Activated B cell treated with CpG ODN at 0.5 μM for 24 hours (primary cell): ENCODE measurements around the gene ANKRD34A. TPM values are rescaled to one million over a fixed set of nuclear protein-coding genes. Genes with fewer than 3 reads are reported as not detected.

Source experiments
- ATAC-seq: fragments of 200-7000 bp; cut with Tn5 transposase; one replicate; pipeline ENCODE4 v1.10.0; 2021; ENCODE audit warnings: low read depth, mild to moderate bottlenecking, moderate library complexity
- CTCF ChIA-PET: fragments of 350-600 bp; sonication (Branson Sonifier 250); formaldehyde crosslinking; loops from one replicate; lab custom pipeline; 2021; ENCODE audit warnings: antibody characterized with exemption; lab: Charles Lee
- POLR2A ChIA-PET: fragments of 350-600 bp; sonication (Branson Sonifier 250); formaldehyde crosslinking; loops from one replicate; lab custom pipeline; 2021; ENCODE audit warnings: antibody characterized with exemption; lab: Charles Lee
- DNase-seq: peaks from one replicate; pipeline ENCODE4 v3.0.0; 2022
- H3K27ac Mint-ChIP-seq: one replicate; pipeline ENCODE4 v1.8.0; 2020; ENCODE audit warnings: mixed read lengths
- H3K27me3 Mint-ChIP-seq: one replicate; pipeline ENCODE4 v1.8.0; 2021; ENCODE audit warnings: mixed read lengths
- H3K36me3 Mint-ChIP-seq: one replicate; pipeline ENCODE4 v1.8.0; 2021; ENCODE audit warnings: low read depth, mixed read lengths
- H3K4me1 Mint-ChIP-seq: one replicate; pipeline ENCODE4 v1.8.0; 2021; ENCODE audit warnings: mixed read lengths
- H3K4me3 Mint-ChIP-seq: one replicate; pipeline ENCODE4 v1.8.0; 2020; ENCODE audit warnings: mild to moderate bottlenecking, mixed read lengths
- H3K9me3 Mint-ChIP-seq: one replicate; pipeline ENCODE4 v1.8.0; 2020; ENCODE audit warnings: mixed read lengths
- intact Hi-C: fragments of 100-400 bp; cut with micrococcal nuclease; formaldehyde crosslinking; loops from one replicate; pipeline ENCODE4 v1.15.1; 2024
- total RNA-seq: library from RNA; stranded (reverse); gene quantifications from 2 replicates; pipeline ENCODE4 v1.2.3, GENCODE V29; 2022
- TF ChIP-seq, protein P1 (sequence below): fragments of 200-600 bp; IDR thresholded peaks from one replicate; pipeline ENCODE4 v1.8.0; 2022; ENCODE audit warnings: antibody characterized with exemption, mild to moderate bottlenecking

The ANKRD34A gene
- total RNA-seq, 1 donor from 2014 or later: 1.4 TPM

DNA sequence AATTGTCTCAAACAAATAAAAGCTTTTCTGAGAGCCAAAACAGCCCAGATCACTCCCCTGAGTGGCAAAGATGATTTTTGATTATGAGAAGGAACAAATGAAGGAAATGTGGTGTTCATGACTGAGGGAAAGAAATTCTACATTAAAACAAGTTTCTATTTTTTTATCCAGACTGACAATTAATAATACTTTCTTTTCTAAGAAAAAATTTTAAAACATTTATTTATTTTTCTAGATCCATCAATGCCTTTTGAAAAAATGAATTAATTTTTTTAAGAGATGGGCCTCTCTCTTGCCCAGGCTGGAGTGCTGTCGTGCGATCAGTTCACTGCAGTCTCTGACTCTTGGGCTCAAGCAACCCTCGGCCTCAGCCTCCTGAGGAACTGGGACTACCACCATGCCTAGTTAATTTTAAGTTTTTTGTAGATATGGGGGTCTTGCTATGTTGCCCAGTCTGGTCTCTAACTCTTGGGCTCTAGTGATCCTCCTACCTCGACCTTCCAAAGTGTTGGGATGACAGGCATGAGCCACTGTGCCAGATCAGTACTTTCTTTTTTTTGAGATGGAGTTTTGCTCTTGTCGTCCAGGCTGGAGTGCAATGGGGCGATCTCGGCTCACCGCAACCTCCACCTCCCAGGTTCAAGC, 43.2 kb upstream of the ANKRD34A start:
- intact Hi-C loops: loop anchor here (1.0 kb wide), 4 partner anchors 10 to 148 kb away; partner anchors contain the start of genes PIAS3 and RBM8A
- TF ChIP-seq, protein P1, sequence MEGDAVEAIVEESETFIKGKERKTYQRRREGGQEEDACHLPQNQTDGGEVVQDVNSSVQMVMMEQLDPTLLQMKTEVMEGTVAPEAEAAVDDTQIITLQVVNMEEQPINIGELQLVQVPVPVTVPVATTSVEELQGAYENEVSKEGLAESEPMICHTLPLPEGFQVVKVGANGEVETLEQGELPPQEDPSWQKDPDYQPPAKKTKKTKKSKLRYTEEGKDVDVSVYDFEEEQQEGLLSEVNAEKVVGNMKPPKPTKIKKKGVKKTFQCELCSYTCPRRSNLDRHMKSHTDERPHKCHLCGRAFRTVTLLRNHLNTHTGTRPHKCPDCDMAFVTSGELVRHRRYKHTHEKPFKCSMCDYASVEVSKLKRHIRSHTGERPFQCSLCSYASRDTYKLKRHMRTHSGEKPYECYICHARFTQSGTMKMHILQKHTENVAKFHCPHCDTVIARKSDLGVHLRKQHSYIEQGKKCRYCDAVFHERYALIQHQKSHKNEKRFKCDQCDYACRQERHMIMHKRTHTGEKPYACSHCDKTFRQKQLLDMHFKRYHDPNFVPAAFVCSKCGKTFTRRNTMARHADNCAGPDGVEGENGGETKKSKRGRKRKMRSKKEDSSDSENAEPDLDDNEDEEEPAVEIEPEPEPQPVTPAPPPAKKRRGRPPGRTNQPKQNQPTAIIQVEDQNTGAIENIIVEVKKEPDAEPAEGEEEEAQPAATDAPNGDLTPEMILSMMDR: no peak
- no peaks in the 10 kb centered on the region for H3K9me3 Mint-ChIP-seq
- POLR2A ChIA-PET: interaction anchor here (0.9 to 4.1 kb wide), 16 partner anchors 11 to 162 kb away, joined by 3 to 136 read pairs (median 6); partner anchors contain the start of genes ANKRD34A, LIX1L, NUDT17 and PEX11B
- H3K4me1 Mint-ChIP-seq: peaks cover 26% of the 10 kb centered on the region
- H3K36me3 Mint-ChIP-seq: no peaks in the 10 kb centered on the region
- H3K4me3 Mint-ChIP-seq: no peak overlapping the region
- ATAC-seq: no peak
- peak overlapping the region; percentile 96 for H3K27ac Mint-ChIP-seq
- DNase-seq: no peak
- CTCF ChIA-PET: interaction anchor here (0.6 to 14.3 kb wide), 10 partner anchors 10 to 162 kb away, joined by 3 to 247 read pairs (median 6); partner anchors contain the start of genes ANKRD34A, LIX1L, NUDT17 and POLR3GL
- no peaks in the 10 kb centered on the region for H3K27me3 Mint-ChIP-seq

DNA sequence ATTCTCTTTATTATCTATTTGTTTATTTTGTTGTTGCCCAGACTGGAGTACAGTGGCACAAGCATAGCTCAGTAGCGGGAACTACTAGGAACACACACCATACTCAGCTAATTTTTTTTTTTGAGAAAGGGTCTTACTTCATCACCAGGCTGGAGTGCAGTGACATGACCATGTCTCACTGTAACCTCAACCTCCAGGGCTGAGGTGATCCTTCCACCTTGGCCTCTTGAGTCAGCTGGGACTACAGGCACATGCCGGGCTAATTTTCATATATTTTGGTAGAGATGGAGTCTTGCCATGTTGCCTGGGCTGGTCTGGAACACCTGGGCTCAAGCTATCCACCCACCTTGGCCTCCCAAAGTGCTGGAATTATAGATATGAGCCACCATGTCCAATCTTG, 37.3 kb upstream of the ANKRD34A start:
- intact Hi-C loops: no loop called here
- ATAC-seq (no peak), DNase-seq (no peak)
- Mint-ChIP-seq H3K9me3 (no peaks in the 10 kb centered on the region), H3K4me1 (peaks cover 64% of the 10 kb centered on the region), H3K4me3 (no peak overlapping the region), H3K27ac (peak overlapping the region; percentile 69), H3K36me3 (peaks cover 2% of the 10 kb centered on the region), H3K27me3 (no peaks in the 10 kb centered on the region)
- TF ChIP-seq, protein P1: no peak
- CTCF ChIA-PET: interaction anchor here (0.6 to 14.3 kb wide), 6 partner anchors 13 to 156 kb away, joined by 3 to 247 read pairs (median 3); partner anchors contain the start of genes HJV and NUDT17
- POLR2A ChIA-PET: interaction anchor here (0.7 to 1.9 kb wide), 3 partner anchors 10 to 22 kb away, joined by 3 to 18 read pairs (median 4); no protein-coding TSS in a partner anchor

DNA sequence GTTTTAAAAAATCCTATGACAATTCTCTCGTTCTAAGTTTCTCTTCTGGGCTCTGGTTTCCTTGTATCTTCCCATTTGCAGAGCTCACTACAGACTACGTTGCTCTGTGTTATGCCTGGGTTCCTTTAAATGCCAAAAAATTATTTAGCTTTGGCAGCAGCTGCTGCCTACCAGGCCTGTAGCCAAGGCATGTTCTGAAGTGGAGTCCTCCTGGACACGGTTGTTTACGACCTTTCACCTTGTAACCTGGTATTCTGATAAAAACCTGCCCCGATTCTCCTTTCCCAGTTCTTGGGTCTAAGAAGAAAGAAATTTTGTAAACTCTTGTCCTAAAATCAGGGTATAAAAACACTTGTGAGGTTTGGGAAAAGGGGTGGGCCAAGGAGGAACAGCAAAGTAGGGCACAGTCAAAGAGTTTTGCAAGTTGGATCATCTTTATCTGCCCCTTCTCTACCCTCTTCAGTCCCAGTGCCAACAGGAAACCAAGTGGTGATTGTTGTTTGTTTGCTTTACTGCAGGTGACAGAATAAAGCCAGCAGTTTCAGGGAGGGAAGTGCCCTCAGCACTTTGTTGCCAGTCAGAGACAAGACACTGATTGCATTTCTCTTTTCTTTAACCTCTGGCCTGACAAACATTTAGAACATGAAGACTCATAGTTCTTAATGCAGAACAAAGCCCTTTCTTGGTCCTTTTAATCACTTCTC, 35.1 kb upstream of the ANKRD34A start:
- POLR2A ChIA-PET: interaction anchor here (0.5 to 12.7 kb wide), 6 partner anchors 16 to 53 kb away, joined by 3 to 579 read pairs (median 6); partner anchors contain the start of genes ANKRD34A and POLR3GL
- peaks cover 55% of the 10 kb centered on the region for H3K4me1 Mint-ChIP-seq
- ATAC-seq (peak; percentile 6), DNase-seq (no peak)
- peaks cover 23% of the 10 kb centered on the region for H3K36me3 Mint-ChIP-seq
- intact Hi-C loops: loop anchor here (5.0 kb wide), 1 partner anchor 37 kb away; the partner anchor contains the start of genes ANKRD34A and POLR3GL
- peak overlapping the region; percentile 97 for H3K27ac Mint-ChIP-seq
- CTCF ChIA-PET: interaction anchor here (1.0 kb wide), 1 partner anchor 23 kb away, joined by 3 read pairs; no protein-coding TSS in a partner anchor
- TF ChIP-seq, protein P1: no peak
- H3K4me3 Mint-ChIP-seq: peak overlapping the region; percentile 66
- H3K27me3 Mint-ChIP-seq: no peaks in the 10 kb centered on the region
- no peaks in the 10 kb centered on the region for H3K9me3 Mint-ChIP-seq

DNA sequence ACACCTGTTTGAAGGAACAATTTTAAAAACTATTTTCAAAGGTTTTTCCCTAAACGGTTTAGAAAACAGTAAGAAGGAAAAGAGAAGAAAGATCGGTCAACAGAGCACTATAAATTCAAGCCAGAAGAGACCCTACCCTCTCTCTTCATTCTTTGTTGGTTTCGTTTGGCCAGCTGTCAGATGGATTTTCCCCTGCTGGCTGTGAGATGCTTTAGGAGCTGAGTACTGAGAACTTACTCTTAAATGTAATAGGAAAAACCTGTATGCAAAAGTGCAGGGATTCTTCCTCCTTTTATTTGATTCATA, 33.3 kb upstream of the ANKRD34A start:
- Mint-ChIP-seq H3K27me3 (no peaks in the 10 kb centered on the region), H3K4me1 (peaks cover 70% of the 10 kb centered on the region), H3K4me3 (peak overlapping the region; percentile 88), H3K27ac (peak overlapping the region; percentile 97), H3K9me3 (no peaks in the 10 kb centered on the region), H3K36me3 (peaks cover 41% of the 10 kb centered on the region)
- POLR2A ChIA-PET: interaction anchor here (1.1 to 12.7 kb wide), 13 partner anchors 10 to 139 kb away, joined by 3 to 579 read pairs (median 17); partner anchors contain the start of genes ANKRD34A, LIX1L, PEX11B and PIAS3
- DNase-seq (no peak), ATAC-seq (no peak)
- CTCF ChIA-PET: interaction anchor here (0.9 to 4.0 kb wide), 4 partner anchors 10 to 39 kb away, joined by 3 to 52 read pairs (median 6); no protein-coding TSS in a partner anchor
- TF ChIP-seq, protein P1: no peak
- intact Hi-C loops: loop anchor here (1.0 to 5.0 kb wide), 3 partner anchors 10 to 41 kb away; partner anchors contain the start of genes ANKRD34A and POLR3GL
